Stimulated activated CD8-positive, alpha-beta memory T cell treated with anti-CD3 and anti-CD28 coated beads, Interleukin-7, amount 100 ng/mL, for 1 hour (primary cell): ENCODE measurements around the gene SERPINA5.
"Not testable (repeated sequence)": the region's sequence is repeated elsewhere in the genome, so short reads cannot be mapped to it uniquely, and the experiment has no call there.

Experiments
- DNase-seq, 2 donors: peaks; one replicate each; pipeline ENCODE4 v3.0.0-alpha.2; 2020; ENCODE audit warnings: low read depth in 2 of 2

Gene SERPINA5

DNA sequence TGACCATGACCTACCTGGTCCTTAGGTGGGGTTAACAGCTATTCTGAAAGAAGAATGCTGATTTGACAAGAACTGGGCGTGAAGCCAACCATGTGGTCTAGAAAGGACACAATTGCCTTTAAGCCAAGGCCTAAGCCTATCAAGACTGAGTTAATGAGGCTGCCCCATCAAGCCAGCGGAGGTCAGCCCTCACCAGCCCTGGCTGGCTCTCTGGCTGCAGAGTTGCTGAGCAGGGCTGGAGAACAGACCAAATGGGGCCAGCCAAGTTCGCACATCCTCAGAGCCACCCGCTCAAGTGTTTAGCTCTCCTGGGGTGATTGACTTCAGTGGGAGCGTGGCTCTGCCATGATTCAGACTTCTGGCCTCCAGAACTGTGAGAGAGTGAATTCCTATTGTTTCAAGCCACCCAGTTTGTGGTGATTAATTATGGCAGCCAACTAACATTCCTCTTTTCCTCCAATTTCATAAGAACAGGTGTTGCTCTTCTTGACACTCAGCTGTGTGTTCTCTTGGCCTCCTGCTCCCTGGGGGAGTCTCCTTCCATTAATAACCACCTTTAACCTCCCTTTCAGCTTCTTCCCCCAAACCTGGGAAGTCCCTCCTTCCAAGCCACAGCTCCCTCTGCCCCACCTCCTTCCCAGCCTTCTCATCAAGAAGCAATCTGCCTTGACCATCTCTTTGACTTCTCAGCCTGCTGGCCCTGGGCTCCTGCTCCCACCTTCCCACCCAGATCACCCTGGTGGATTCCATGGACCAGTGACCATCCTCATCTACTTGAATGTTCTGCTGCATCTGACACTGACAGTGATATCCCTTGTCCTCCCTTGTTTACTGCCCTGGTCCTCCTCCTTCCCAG lies 5.3 kb upstream of the SERPINA5 start:
- DNase-seq, result no peak

DNA sequence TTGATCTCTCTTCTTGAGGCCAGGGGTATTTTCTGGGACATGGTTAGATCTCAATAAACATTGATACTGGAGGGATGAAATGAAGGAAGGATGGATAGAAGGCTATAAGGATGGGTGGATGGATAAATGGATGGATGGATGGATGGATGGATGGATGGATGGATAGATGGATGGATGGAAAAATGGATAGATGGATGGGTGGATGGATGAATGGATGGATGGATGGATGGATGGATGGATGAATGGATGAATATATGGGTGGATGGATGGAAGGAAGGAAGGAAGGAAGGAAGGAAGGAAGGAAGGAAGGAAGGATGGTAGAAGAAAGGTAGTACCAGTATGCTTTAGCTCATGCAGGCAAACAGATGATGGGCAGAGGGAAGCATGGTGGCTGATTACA lies 3.8 kb upstream of the SERPINA5 start:
- not testable (repeated sequence) for DNase-seq

GRCh38 chr14:94578712-94579111 lies 2.5 kb upstream of the SERPINA5 start:
- DNase-seq, result no peak

GRCh38 chr14:94582199-94582750 lies 1.0 kb downstream of the SERPINA5 start:
- no peak for DNase-seq

DNA sequence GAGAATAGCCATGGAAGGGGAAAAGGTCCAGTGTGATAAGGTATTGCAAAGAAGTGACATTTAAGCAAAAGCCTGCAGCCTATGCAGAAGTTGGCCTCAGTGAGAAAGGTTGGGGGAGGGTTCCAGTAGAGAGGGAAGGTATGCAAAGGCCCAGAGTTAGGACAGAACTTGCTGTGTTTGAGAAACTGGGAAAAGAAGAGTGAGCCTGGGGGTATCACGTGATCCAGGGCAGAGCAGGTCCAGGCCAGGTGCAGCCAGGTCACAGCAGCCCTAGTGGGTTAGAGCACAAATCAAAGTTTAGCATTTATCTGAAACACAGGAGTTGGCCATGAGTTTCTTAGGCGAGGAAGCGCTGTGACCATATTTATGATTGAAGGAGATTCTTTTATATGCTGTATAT lies 1.6 kb downstream of the SERPINA5 start:
- no peak for DNase-seq

DNA sequence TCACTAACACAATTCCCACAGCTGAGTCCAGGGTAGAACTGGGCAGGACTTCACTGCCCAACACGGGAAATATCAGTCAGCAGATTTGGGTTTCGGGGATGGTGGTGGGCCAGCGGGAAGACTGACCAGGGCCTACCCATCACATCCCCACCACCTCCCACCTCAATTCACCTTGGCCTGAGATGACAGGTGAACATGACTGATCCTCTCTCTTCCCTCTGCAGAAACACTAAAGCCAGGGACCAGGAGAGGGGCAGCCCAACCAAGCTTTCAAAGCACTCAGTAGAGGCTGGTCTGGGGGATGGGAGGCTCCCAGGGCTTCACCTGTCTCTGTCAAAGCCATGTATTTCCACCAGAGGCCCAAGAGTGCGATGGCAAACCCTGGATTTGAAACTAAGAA lies 2.3 kb downstream of the SERPINA5 start:
- DNase-seq, result no peak

- DNase-seq, result no peak
Measured at GRCh38 chr14:94584591-94585280, 3.5 kb downstream of the SERPINA5 start.

- no peak for DNase-seq
Measured at GRCh38 chr14:94586635-94587034, 5.4 kb downstream of the SERPINA5 start.

DNA sequence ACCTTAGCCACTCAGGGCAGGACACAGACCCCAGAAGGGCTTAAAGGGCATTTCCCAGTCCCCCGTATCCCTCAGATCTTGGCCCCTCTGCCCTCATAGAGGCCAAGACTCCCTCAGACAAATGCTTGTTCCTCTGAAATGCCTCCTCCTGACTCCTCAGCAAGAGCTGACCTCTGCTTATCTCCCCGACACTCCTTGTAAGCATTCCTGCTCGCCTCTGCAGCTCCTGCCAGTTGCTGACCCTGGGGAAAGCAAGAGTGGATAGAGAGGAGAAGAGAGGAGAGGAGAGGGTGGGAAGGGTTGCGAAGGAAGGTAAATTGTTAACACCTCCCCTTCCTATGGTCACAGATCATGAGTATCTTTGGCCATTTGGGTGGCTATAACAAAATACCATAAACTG lies 7.1 kb downstream of the SERPINA5 start:
- no peak for DNase-seq

DNA sequence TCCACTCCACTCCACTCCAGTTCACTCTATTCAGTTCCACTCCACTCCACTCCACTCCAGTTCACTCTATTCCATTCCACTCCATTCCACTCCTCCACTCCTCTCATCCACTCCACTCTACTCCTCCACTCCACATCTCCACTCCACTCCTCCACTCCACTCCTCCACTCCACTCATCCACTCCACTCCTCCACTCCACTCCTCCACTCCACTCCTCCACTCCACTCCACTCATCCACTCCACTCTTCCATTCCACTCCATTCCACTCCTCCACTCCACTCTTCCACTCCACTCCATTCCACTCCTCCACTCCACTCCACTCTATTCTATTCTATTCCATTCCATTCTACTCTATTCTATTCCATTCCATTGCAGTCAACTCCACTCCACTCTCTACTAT lies 9.8 kb downstream of the SERPINA5 start:
- DNase-seq, result no peak

GRCh38 chr14:94591871-94592270 lies 10.6 kb downstream of the SERPINA5 start:
- DNase-seq, result no peak

GRCh38 chr14:94592457-94592856 lies 11.2 kb downstream of the SERPINA5 start:
- DNase-seq, result no peak

DNA sequence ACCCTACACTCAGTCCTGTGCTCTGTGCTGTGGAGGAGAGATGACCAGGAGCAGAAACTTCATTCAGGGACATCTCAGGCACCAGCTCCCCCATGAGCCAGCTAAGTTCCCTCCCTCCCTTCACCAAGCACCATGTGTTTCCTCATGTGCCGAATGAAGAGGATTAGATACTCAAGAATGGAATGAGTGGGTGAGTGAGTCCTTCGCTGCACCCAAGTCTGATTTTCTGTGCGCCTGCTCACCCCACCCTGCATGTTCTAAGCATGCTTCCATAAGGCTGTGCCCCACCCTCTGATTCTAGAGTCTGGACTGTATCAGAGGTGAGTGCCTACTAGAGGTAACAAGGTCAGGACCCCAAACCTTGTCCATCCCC lies 12.1 kb downstream of the SERPINA5 start:
- DNase-seq, result no peak

GRCh38 chr14:94593749-94594431 lies 12.7 kb downstream of the SERPINA5 start:
- no peak for DNase-seq

GRCh38 chr14:94594441-94594840 lies 13.2 kb downstream of the SERPINA5 start:
- no peak for DNase-seq

DNA sequence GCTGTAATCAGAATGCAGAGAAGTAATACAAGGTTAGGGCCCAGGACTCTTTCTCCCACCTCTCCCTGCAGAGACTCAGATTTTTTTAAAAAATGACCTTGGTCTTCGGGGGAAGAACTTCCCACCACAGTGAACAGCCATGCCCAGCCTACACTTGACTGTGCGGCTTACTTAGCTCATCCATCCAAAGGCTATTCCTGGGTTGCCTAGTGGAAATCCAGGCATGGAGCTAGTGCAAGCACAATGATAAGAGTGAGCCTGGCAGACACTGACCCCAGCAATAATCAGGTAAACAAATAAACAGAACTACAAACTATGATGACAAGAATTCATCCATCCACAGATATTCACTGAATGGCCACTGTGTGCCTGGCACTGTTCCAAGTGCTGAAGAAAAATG lies 14.7 kb downstream of the SERPINA5 start:
- DNase-seq, result no peak

DNA sequence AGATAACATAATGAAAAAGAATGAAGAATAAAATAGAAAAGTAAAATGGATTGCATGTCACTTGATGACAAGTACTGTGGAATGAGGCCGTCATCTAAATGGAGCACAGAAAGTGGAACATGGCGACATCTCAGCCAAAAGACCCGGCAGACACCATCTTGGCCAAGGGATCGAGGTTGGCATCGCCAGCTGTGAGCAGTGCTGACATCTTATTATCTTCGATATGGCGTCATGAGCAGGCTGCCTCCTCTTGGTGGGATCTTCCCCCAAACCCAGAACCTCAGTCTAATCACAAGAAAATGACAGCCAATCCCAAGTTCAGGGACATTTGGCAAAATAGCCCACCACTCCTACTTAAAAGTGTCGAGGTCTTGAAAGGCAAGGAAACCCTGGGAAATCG lies 15.1 kb downstream of the SERPINA5 start:
- no peak for DNase-seq

DNA sequence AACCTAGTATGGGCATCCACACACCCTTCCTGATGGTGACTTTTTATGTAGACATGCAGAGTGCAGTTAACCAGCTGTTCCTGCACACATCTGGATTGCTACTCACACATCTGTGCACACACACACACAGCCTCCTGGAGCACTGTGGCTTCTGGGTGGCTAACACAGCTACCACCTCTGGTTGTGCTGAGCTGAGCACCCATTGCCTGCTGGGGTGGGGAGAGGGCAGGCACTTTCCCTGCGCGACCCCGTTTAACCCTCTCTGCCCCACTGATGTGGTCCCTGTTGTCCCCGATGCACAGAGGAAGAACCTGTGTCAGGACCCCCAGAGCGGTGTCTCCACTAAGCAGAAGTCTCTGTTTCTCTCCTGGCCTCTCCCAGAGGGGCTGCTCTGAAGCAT lies 16.6 kb downstream of the SERPINA5 start:
- DNase-seq, result no peak

- DNase-seq, result no peak
Measured at GRCh38 chr14:94598506-94598815, 17.2 kb downstream of the SERPINA5 start.

DNA sequence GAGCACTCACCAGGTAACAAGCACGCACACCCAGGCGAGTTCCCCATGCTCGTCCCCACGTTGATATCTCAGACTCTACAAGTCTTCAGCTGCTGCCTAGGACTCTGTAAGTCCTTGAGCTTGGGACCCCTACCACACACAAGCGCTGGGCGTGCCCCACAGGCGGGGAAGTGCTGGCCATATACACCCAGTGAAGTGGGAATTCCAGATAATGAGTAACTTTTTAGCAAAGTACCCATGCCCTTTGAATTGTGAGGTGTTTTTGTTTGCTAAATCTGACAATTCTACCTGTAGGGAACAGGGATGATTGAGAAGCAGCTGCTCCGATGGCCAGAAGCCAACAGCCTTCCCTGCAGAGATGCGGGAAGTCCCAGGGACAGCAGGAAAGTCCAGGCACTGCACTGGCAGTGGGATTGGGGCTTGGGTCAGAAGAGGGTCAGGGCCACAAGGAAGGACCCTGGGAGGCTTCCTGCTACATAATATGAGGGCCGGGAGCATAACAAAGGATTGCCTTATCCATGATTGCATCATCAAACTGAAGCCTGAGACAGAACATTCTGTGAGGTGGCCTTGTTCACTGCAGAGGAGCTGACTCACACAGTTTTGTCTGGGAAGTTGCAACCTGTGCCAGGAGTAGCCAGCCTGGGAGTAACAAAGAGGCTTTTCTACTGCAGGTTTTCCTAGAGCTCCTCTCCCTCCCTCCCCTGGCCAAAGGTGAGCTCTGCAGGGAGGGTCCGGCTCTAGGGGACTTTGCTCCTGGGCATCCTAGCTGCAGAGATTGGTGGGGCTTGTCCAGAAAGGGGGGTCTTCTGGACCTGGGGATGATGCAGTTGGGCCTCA lies 17.8 kb downstream of the SERPINA5 start:
- DNase-seq, result no peak

DNA sequence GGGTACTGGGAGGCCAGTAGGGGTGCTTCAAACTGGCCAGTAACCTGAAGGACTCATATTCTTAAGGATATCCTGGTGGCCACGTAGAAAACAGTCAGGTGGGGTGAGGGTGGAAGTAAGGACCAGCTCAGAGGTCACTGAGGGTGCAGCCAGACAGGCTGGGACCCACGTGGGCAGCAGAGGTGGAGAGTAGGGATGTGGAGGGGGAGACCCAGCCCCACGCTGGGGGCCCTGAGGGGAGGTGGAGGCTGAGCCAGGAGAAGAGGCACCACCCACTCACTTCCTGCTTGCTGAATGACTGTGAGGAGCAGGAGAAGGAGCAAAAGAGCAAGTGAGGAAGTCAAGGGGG lies 18.4 kb downstream of the SERPINA5 start:
- DNase-seq, result no peak

- DNase-seq, result no peak
Measured at GRCh38 chr14:94600148-94600545, 18.9 kb downstream of the SERPINA5 start.
